IPS-18a (cell line): ENCODE data around the gene JAZF1.
"Not testable (repeated sequence)": the region's sequence is repeated elsewhere in the genome, so short reads cannot be mapped to it uniquely, and the experiment has no call there.

ENCODE experiments used
- H3K27ac ChIP-seq: one replicate; pipeline ENCODE4 v1.5.1; 2013; ENCODE audit warnings: low read length
- H3K27me3 ChIP-seq: one replicate; pipeline ENCODE4 v1.6.1; 2013; ENCODE audit warnings: mild to moderate bottlenecking, low read length; ENCODE audit not compliant: control insufficient read depth, insufficient read depth
- H3K36me3 ChIP-seq: one replicate; pipeline ENCODE4 v1.6.1; 2013; ENCODE audit warnings: low read depth, low read length; ENCODE audit not compliant: control insufficient read depth
- H3K4me1 ChIP-seq: one replicate; pipeline ENCODE4 v1.6.1; 2013; ENCODE audit warnings: low read depth, low read length; ENCODE audit not compliant: control insufficient read depth
- H3K4me3 ChIP-seq: one replicate; pipeline ENCODE4 v1.5.1; 2013; ENCODE audit warnings: low read length
- H3K9ac ChIP-seq: one replicate; pipeline ENCODE4 v1.6.1; 2013; ENCODE audit warnings: mild to moderate bottlenecking, low read length, moderate library complexity
- H3K9me3 ChIP-seq: one replicate; pipeline ENCODE4 v1.6.1; 2013; ENCODE audit warnings: low read depth, low read length; ENCODE audit not compliant: control insufficient read depth

The JAZF1 gene

DNA sequence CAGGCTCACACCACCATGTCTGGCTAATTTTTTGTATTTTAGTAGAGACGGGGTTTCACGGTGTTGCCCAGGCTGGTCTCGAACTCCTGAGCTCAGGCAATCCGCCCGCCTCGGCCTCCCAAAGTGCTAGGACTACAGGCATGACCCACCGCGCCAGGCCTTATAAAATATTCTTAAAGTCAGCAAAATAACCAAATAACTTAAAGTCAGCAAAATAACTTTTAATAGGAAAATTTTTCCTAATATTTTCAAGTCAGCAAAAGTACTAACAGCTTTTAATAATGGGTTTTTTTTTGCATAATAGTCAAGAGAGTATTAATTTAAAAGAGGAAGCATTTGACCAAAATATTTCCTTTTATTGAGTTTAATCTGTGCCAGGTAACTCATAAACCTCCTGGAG is 258.2 kb downstream of the JAZF1 start:
- not testable (repeated sequence) for H3K36me3 ChIP-seq, H3K4me1 ChIP-seq, H3K9ac ChIP-seq, H3K4me3 ChIP-seq, H3K9me3 ChIP-seq, H3K27me3 ChIP-seq, H3K27ac ChIP-seq

DNA sequence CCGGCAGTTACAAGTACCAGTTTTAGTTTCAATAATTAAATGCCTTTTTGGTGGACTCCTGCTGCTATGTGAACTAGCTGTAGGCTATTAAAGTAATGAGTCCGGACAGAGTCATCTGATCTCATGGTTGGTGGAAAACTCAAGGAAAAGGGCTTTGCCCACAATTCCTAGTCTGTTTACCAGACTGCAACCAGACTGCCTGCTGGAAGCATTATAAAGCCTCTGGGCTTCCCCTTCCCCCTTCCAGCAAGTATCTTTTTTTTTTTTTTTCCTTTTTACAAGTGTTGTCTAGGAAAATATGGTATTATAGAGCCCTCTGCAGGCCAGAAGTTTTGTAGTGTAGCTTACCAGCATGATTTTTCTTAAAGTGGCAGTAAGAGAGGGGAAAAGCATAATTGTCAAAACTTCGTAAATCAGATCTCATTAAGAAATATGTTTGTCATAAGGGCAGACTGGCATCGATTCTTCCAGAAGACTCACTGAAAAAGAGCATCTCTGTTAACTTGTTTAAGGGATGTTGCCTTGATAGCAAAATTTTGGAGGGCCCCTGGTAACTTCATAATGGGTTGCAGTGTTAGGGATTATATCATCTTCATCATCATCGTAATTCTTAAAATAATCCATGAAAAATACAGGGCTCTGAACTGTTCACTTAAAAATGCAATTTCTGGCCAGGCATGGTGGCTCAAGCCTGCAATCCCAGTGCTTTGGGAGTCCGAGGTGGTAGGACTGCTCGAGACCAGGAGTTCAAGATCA is 259.3 kb downstream of the JAZF1 start:
- no peak overlapping the region for H3K9ac ChIP-seq
- peaks cover 8% of the 10 kb centered on the region for H3K4me1 ChIP-seq
- no peaks in the 10 kb centered on the region for H3K27me3 ChIP-seq
- H3K36me3 ChIP-seq: no peaks in the 10 kb centered on the region
- no peak overlapping the region for H3K4me3 ChIP-seq
- H3K27ac ChIP-seq: no peak overlapping the region
- no peaks in the 10 kb centered on the region for H3K9me3 ChIP-seq

DNA sequence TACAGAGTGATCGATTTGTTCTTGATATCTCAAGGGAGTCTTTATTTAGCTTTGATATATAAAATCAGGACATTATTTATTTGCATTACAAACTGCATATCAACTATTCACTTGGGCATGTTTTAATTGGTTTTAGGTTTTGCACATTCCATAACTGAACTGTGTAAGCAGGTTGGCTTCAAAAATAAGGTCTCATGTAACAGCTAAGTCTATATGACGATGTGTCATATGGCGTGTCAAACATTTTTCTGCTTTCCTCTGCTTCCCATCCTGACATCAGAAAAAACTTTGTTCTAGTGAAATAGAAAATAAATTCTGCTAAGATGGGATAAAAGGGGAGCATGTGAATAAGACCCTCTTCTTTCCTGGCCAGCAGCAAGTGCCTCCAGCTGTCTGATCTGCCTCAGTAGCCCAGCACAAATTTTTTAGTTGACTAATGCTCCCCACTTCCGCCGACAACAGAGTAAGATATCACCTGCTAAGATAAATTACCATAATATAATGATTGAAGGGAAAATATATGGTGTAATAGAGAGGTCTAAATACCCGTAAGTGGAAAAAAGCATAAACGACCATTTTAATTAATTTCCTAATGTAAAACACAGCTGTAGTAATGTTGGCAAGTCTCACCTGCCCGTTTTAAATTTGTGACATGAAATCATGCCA is 260.2 kb downstream of the JAZF1 start:
- Histone ChIP-seq H3K36me3 (no peaks in the 10 kb centered on the region), H3K4me1 (peaks cover 8% of the 10 kb centered on the region), H3K4me3 (no peak overlapping the region), H3K9me3 (no peaks in the 10 kb centered on the region), H3K27ac (no peak overlapping the region), H3K9ac (no peak overlapping the region), H3K27me3 (no peaks in the 10 kb centered on the region)

DNA sequence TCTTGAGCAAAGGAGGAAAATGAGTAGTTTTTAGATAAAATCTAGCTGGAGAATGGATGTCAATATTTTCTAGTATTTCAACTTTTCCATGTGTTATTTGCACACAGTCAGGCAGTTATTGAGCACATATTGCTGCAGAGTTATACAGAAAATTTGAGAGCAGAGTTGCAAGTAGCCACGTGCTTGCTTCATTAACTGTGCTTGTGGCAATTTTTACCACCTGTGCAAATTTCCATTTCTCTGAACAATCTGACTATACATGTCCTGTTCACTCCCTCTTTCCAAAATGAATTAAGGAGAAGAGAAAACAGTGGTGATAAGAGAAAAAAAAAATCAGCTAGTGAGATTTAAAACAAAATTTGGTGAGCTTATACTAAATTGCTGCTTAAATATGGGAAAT is 262.1 kb downstream of the JAZF1 start:
- Histone ChIP-seq H3K27me3 (no peaks in the 10 kb centered on the region), H3K4me1 (peaks cover 11% of the 10 kb centered on the region)

DNA sequence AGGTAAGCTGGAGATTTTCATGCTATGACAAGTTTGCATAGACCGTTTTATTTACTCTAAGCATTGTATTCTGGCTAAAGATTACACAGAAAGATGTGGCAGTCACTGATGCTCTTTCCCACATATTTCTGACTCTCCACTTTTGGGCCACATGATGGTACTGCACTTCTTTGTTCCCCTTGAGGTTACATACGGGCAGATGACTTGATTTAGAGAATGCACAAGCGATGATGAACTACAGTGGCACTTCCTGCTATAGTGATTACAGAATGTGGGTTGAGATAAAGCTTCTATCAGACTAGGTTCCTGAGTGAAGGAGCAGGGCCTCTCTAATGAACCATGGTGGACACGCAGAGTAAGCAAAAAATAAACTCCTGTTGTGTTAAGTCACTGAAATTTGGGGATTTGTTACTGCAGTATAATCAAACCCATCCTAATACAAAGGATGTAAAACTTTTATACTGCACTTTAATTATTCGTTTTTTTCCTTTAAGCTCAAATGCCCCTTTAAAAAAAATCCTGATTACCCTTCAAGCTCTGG is 262.8 kb downstream of the JAZF1 start:
- Histone ChIP-seq H3K27ac (no peak overlapping the region), H3K27me3 (no peaks in the 10 kb centered on the region), H3K9me3 (no peaks in the 10 kb centered on the region), H3K36me3 (no peaks in the 10 kb centered on the region), H3K9ac (no peak overlapping the region), H3K4me3 (no peak overlapping the region), H3K4me1 (peaks cover 14% of the 10 kb centered on the region)

More for the DNA sequence above, 262.1 kb downstream of the JAZF1 start:
- Histone ChIP-seq H3K27ac (no peak overlapping the region), H3K4me3 (no peak overlapping the region), H3K9ac (no peak overlapping the region), H3K9me3 (no peaks in the 10 kb centered on the region), H3K36me3 (no peaks in the 10 kb centered on the region)

DNA sequence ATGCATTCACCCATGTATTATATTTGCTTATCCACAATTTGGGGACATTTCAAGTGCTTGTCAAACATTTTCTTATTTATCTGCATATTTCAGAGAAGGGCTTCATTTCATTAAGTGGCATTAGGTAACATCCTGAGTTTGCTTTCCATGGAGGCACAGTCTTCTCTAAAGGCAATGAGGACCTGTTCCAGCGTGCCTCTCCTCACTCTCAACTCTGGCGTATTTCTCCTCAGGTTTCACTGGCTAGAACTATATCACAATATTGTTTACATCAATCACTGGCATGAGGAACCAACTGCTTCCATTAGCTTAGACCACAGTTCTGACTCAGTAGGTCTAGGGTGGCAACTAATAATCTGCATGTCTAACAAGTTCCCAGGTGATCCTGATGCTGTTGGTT is 263.5 kb downstream of the JAZF1 start:
- Histone ChIP-seq H3K27me3 (no peaks in the 10 kb centered on the region), H3K9ac (no peak overlapping the region), H3K9me3 (no peaks in the 10 kb centered on the region), H3K27ac (no peak overlapping the region), H3K36me3 (no peaks in the 10 kb centered on the region), H3K4me3 (no peak overlapping the region), H3K4me1 (peaks cover 22% of the 10 kb centered on the region)

DNA sequence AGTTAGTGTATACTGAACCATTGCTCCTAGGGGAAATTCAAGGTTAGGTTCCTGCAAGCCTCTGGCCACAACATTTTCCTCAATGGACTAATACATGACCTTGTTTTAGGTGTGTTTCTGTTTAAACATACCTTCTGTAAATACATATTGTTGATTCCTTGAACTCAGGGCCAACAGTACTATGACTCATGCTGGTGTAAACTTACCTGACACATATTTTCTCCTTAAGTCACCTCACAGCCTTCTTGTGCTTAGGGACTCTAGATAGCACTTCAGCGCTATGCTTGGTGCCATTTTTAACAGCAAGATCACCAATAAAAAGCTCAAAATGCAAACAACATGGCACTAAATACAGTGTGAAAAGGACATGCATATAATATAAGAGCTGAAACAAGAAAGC is 264.2 kb downstream of the JAZF1 start:
- no peaks in the 10 kb centered on the region for H3K9me3 ChIP-seq
- no peak overlapping the region for H3K9ac ChIP-seq
- no peaks in the 10 kb centered on the region for H3K27me3 ChIP-seq
- H3K27ac ChIP-seq: no peak overlapping the region
- H3K4me1 ChIP-seq: peaks cover 29% of the 10 kb centered on the region
- H3K36me3 ChIP-seq: no peaks in the 10 kb centered on the region
- H3K4me3 ChIP-seq: no peak overlapping the region

DNA sequence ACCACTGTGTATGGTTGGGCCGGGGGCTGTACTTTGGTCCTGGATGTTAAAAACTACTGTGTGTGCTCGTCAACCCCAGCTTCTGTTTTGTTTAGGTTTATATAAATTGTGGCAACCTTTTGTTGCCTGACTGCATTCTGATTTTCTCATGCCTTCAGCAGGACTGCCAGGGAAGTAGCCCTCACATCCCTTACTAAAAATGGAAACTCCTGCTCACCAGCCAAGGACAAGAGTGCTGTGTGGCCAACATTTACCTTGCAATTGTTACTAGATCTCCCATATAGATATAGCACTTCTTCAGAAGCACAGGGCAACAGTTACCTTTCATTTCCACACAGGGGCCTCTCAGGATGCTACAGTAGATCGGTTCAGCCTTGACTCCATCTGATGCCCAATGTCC is 266.2 kb downstream of the JAZF1 start:
- H3K27me3 ChIP-seq: no peaks in the 10 kb centered on the region
- H3K27ac ChIP-seq: no peak overlapping the region
- no peak overlapping the region for H3K9ac ChIP-seq
- no peaks in the 10 kb centered on the region for H3K9me3 ChIP-seq
- no peak overlapping the region for H3K4me3 ChIP-seq
- H3K4me1 ChIP-seq: peaks cover 41% of the 10 kb centered on the region
- H3K36me3 ChIP-seq: no peaks in the 10 kb centered on the region

DNA sequence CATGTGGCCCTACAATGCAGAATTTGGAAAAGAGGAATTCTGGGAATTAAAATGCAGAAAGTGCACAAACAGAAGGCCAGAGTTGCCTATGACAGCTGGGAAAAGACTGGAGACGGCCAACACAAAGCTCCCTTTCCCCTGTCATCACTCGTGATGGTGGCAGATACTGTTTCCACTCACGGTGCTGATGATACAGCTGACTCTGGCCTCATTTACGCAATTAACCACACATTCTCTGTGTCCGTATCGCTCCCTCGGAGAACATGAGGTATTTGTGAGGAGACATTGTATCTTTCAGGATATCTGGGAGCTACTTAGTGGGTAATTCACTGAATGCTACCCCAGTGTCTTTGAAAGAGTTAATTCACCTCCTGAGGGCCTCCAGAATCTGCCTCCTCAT is 267.8 kb downstream of the JAZF1 start:
- no peaks in the 10 kb centered on the region for H3K9me3 ChIP-seq
- no peak overlapping the region for H3K27ac ChIP-seq
- no peaks in the 10 kb centered on the region for H3K36me3 ChIP-seq
- no peak overlapping the region for H3K4me3 ChIP-seq
- H3K27me3 ChIP-seq: no peaks in the 10 kb centered on the region
- no peak overlapping the region for H3K9ac ChIP-seq
- peaks cover 44% of the 10 kb centered on the region for H3K4me1 ChIP-seq

DNA sequence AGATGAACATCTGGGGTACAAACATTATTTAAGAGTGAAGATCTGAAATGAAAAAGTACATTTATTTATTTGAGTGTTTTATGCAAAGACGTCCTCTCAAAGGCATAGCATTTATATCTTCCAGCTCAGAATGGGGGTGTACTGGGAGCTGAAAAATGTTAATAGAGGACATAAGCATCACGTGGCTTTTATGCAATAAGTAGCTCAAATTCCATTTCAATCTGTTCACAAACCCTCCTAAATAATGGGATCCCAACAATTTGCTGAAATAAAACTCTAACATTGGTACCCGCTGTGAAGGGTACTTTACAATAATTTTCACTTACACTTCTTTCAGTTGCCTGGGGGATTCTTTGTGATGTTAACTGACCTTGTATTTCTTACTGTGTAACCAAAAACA is 268.7 kb downstream of the JAZF1 start:
- peak overlapping the region; percentile 45 for H3K27ac ChIP-seq
- no peaks in the 10 kb centered on the region for H3K9me3 ChIP-seq
- no peaks in the 10 kb centered on the region for H3K36me3 ChIP-seq
- H3K9ac ChIP-seq: no peak overlapping the region
- H3K4me3 ChIP-seq: peak overlapping the region; percentile 22
- H3K27me3 ChIP-seq: no peaks in the 10 kb centered on the region
- peaks cover 51% of the 10 kb centered on the region for H3K4me1 ChIP-seq

DNA sequence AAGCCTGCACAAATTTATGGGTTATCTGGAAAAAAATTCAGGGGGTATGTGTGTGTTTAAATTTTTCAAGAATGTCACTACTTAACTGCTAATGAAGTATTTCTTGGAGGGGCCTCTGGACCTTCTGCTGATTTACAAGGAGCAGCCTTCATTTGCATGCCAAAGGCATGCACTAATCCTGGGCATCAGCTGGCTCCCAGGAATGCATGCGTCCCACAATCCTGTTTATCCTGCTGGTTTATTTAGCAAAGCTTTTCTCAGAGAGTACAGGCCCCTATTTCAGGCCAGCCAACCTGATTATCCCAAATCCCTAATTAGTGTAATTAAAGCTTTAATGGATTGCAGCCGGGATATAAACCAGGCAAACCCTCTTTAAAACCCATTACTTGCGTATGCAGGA is 270.3 kb downstream of the JAZF1 start:
- Histone ChIP-seq H3K9me3 (no peaks in the 10 kb centered on the region), H3K27ac (peak overlapping the region; percentile 11), H3K36me3 (no peaks in the 10 kb centered on the region)

More for the DNA sequence above, 270.3 kb downstream of the JAZF1 start:
- Histone ChIP-seq H3K9ac (no peak overlapping the region), H3K4me1 (peaks cover 63% of the 10 kb centered on the region), H3K4me3 (peak overlapping the region; percentile 46), H3K27me3 (no peaks in the 10 kb centered on the region)
